ENCODE measurements around the gene RGS9. TPM values are rescaled to one million over a fixed set of nuclear protein-coding genes. Genes with fewer than 3 reads are reported as not detected.

Gene RGS9
- total and polyA plus RNA-seq, 10 of the 15 experiments (the other 5 are each of a cell fraction or from before 2014, with no cell fraction given) = 1.1 to 10.6 (median 5.6) TPM

GRCh38 chr17:65088621-65089360 lies 48.4 kb upstream of the RGS9 start:
- Histone ChIP-seq H2AFZ (ENCODE audit: control insufficient read depth, low read depth, low read length) (no peak overlapping the region), H3K27me3 (replicated peaks in 1 of 2; ENCODE audit: control insufficient read depth in 2 of 2, insufficient read depth in 2 of 2, low read length in 1 of 2) (no peaks in the 10 kb centered on the region), H3K79me2 (ENCODE audit: control insufficient read depth, insufficient read depth, low read length) (no peaks in the 10 kb centered on the region), H3K36me3 (ENCODE audit: control insufficient read depth in 2 of 2, insufficient read depth in 2 of 2, low read length in 1 of 2) (no peaks in the 10 kb centered on the region), H3K9me3 (replicated peaks; ENCODE audit: control insufficient read depth, insufficient read depth, low read length) (no peaks in the 10 kb centered on the region), H3K27ac (ENCODE audit: control insufficient read depth, insufficient read depth) (no peak overlapping the region), H3K4me1 (ENCODE audit: control insufficient read depth, insufficient read depth, low read length) (no peaks in the 10 kb centered on the region), H3K4me3 (no peak overlapping the region), H3K4me2 (ENCODE audit: control insufficient read depth, insufficient read depth) (no peak overlapping the region), H3K9ac (ENCODE audit: control insufficient read depth, insufficient read depth, low read length) (no peak overlapping the region), H4K20me1 (ENCODE audit: control insufficient read depth, insufficient read depth) (no peaks in the 10 kb centered on the region)
- DNase-seq (ENCODE audit: low read depth, low spot score) = no peak
- no TSS peak for BruUV-seq (replicated peaks)
- SMC1A ChIA-PET (ENCODE audit: uncharacterized antibody, unreplicated experiment) = interaction anchor here (0.7 to 1.8 kb wide), 2 partner anchors 11 to 29 kb away, joined by 3 to 8 read pairs; no protein-coding TSS in a partner anchor
- no peak for ATAC-seq
- RAD21 ChIA-PET (ENCODE audit: unreplicated experiment) = no interaction called here
- POLR2A ChIA-PET = no interaction called here
- TF ChIP-seq FOXM1 (IDR thresholded peaks at IDR 0.05; ENCODE audit: low read depth, low read length) = no peak
- TF ChIP-seq MLLT1 (IDR thresholded peaks at IDR 0.05) = no peak
- no peak for TF ChIP-seq CHD2 (IDR thresholded peaks at IDR 0.05; ENCODE audit: borderline replicate concordance, low read depth, low read length)
- no peak for TF ChIP-seq NFYA (IDR thresholded peaks at IDR 0.05; ENCODE audit: borderline replicate concordance, low read depth, low read length)
- no peak for TF ChIP-seq KAT2A (conservative IDR thresholded peaks at IDR 0.05; ENCODE audit: control insufficient read depth, low read depth, low read length)
- TF ChIP-seq SREBF2 (IDR thresholded peaks at IDR 0.05; ENCODE audit: low read length) = no peak
- TF ChIP-seq, protein P1, sequence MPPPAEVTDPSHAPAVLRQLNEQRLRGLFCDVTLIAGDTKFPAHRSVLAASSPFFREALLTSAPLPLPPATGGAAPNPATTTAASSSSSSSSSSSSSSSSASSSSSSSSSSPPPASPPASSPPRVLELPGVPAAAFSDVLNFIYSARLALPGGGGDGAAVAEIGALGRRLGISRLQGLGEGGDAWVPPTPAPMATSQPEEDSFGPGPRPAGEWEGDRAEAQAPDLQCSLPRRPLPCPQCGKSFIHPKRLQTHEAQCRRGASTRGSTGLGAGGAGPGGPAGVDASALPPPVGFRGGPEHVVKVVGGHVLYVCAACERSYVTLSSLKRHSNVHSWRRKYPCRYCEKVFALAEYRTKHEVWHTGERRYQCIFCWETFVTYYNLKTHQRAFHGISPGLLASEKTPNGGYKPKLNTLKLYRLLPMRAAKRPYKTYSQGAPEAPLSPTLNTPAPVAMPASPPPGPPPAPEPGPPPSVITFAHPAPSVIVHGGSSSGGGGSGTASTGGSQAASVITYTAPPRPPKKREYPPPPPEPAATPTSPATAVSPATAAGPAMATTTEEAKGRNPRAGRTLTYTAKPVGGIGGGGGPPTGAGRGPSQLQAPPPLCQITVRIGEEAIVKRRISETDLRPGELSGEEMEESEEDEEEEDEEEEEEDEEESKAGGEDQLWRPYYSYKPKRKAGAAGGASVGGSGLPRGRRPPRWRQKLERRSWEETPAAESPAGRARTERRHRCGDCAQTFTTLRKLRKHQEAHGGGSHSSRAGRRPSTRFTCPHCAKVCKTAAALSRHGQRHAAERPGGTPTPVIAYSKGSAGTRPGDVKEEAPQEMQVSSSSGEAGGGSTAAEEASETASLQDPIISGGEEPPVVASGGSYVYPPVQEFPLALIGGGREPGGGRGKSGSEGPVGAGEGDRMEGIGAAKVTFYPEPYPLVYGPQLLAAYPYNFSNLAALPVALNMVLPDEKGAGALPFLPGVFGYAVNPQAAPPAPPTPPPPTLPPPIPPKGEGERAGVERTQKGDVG (CRISPR knock-in tag; IDR thresholded peaks at IDR 0.05) = no peak
- TF ChIP-seq E2F8 (IDR thresholded peaks at IDR 0.05; ENCODE audit: low read depth, partially characterized antibody) = no peak
- intact Hi-C loops (cut with micrococcal nuclease; ENCODE audit: unreplicated experiment) = no loop called here
- CTCF ChIA-PET = no interaction called here
- WGBS (ENCODE audit: insufficient coverage, insufficient replicate concordance, low lambda C conversion rate, missing lambda C conversion rate) = 58% methylated on average over 4 of the region's 4 CpGs
- FAIRE-seq = no peak
- in situ Hi-C loops (cut with MboI) = no loop called here

Measured in GM12878 (cell line).